ENCODE measurements around the gene BRICD5.
"Not testable (repeated sequence)": the region's sequence is repeated elsewhere in the genome, so short reads cannot be mapped to it uniquely, and the experiment has no call there.

BRICD5 gene

DNA sequence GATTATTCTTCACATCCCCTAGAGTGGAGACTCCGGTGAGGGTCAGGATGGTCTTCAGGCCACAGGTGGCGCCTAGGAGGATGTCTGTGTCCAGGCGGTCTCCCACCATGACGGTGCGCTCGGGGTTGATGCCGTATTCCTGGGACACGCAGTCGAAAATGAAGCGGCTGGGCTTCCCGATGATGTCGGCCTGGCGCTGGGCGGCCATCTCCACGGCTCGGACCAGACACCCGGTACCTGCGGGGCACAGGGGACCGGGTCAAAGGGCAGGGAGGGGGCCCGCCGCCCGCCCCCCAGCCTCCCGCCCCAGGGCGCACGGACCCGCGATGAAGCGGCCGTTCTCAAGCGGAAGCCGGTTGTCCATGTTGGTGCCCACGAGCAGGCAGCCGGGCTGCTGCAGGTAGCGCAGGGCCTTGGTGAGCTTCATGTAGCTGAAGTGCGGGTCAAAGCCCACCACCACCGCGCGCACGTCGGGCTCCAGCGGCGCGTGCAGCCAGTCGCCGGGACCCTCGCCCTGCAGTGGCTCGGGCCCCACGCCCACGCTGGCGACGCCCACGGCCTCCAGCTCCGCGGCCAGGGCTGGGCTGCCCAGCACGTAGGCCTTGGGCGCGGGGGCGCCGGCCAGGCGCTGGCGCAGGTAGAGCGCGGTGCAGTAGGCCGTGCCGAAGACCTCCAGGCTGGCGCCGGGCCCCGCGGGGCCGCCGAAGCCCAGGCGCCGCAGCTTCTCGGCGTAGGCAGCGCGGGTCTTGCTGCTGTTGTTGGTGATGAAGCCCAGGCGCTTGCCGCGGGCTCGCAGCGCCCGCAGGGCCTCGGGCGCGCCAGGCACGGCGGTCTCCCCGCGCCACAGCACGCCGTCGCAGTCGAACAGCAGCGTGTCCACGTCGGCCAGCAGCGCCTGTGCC, 3.4 kb upstream of the BRICD5 start:
- no peak for DNase-seq

GRCh38 chr16:2212362-2213324, 2.0 kb upstream of the BRICD5 start:
- no peak for DNase-seq

GRCh38 chr16:2211923-2212347, 1.3 kb upstream of the BRICD5 start:
- no peak for DNase-seq

DNA sequence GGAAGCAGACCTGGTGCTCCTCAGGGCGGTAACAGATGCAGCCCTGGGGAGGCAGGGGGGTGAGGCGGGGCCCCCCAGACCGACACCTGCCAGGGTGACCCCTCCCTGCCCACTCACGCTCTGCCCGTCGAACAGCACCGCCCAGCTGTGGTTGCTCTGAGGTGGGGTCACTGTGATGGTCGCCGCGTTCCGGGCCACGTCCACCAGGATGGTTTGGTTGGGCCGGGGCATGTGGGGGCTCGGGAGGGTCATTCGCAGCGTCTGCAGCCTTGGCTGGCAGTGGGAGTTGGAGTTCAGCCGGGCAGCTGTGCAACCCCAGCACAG, 692 bp downstream of the BRICD5 start:
- no peak for DNase-seq

DNA sequence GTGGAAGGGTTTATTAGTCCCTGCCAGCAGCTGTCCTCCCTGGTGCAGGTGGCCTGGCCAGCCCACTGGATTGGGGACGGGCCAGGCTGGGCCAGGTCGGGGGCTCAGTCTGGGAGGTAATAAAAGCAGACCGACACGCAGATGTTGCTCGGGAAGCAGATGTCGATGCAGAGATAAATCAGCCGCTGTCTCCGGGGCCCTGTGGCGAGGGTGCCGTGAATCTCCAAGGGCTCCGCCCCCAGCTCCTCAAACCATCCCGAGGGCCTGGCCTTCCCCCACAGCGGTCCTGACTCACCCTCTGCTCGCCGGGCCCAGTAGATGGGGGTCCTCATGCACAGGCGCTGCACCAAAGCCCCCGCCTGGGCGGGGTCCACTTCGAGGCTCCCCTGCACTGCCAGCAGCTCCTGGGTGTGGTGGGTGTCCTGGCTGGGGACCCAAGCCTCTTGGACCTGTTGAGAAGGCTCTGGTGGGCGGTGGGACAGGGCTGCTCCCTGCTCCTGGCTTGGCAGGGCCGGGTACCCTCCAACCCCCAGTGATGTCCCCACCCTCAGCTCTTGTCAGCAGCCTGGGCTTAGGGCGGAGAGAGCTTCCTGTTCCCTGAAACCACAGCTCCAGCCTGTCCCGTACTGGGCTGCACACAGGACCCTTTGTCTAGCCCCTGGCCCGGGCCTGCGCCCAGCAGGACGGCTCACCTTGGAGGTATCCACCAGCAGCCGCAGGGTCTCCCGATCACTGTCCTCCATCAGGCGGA, 1.2 kb downstream of the BRICD5 start:
- DNase-seq, result no peak

GRCh38 chr16:2208772-2209171, 1.9 kb downstream of the BRICD5 start:
- DNase-seq, result no peak

DNA sequence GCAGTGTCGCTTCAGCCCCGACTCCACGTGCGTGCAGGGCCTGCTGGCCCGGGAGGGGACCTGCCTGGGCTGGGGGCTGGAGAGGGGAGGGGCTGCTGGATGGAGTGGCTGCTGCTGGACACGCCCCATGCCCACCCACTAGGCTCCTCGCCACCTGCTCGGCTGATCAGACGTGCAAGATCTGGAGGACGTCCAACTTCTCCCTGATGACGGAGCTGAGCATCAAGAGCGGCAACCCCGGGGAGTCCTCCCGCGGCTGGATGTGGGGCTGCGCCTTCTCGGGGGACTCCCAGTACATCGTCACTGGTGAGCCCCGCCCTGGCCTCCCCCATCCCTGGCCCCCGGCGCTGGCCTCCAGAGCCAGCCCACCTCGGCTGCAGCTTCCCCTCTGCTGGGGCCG, 2.4 kb downstream of the BRICD5 start:
- no peak for DNase-seq

- DNase-seq, result no peak
Measured at GRCh38 chr16:2207872-2208271, 2.8 kb downstream of the BRICD5 start.

DNA sequence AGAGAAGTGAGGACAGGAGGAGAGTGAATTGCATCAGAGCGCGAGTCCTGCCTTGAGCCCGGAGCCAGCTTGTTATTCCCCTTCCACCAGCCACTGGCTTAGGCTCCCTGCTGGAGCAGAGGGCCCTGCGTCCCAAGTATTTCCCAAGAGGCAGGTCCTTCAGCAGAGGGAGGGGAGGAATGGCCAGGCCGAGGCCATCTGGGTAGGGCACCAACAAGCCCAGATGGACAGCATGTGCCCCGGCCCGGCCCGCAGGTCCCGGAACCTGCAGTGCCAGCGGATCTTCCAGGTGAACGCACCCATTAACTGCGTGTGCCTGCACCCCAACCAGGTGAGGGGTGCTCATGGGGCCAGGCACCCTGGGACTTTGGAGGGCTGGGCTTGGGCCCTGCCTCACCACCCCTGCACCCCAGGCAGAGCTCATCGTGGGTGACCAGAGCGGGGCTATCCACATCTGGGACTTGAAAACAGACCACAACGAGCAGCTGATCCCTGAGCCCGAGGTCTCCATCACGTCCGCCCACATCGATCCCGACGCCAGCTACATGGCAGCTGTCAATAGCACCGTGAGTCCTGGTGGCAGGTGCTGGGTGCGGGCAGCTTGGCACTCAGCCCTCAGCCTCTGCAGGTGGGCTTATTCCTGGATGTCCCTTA, 3.8 kb downstream of the BRICD5 start:
- no peak for DNase-seq

GRCh38 chr16:2206420-2206779, 4.3 kb downstream of the BRICD5 start:
- no peak for DNase-seq

- peak; percentile 61 for DNase-seq
Measured at GRCh38 chr16:2205967-2206313, 4.7 kb downstream of the BRICD5 start.

DNA sequence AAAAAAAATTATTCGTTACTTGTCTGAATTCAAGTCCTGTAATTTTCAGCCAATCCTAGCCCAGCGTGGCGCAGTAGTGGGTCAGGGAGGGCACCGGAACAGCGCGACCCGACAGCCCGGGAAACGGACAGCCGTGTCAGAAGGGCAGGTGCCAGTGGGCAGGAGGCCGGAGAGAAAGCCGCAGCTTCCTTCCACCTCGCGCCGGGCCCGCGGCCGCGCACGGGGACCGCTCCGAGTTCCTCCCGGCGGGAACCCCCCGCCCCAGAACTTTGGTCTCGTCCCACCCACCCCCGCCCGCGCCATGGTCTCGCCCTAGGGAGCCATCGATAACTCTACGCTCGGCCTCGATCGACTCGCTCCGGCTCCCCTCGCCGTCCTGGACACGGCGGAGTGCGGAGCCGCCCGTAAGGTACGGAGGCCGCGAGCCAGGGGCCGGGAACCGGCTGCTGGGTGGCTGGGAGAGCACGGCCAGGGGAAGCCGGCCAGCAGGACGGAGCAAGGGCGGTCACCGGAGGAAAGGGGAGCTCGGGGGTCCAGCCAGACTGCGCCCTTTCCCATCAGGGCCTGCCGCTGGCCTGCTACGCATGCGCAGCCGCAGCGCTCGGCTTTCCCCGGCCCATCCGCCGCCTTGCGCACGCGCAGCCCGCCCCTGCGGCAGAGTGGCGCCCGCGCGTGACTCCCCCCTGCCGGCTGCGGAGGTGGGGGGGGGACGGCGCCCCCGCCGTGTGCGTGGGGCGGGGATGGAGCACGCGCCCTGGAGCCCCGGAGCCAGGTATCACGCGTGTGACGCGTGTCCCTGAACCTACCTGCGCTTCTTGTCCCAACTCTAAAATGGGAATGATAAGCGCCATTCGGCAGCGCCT, 5.3 kb downstream of the BRICD5 start, which contains the start of gene MLST8:
MLST8 (plus strand) TSS at position 351 of the 863 bp plus-strand sequence. CDS start 632 bp downstream, outside the sequence.
- peak; percentile 82 for DNase-seq

GRCh38 chr16:2204416-2205103, 6.1 kb downstream of the BRICD5 start:
- no peak for DNase-seq

GRCh38 chr16:2203119-2203688, 7.5 kb downstream of the BRICD5 start:
- DNase-seq, result not testable (repeated sequence)

GRCh38 chr16:2200313-2200712, 10.3 kb downstream of the BRICD5 start:
- DNase-seq, result no peak

DNA sequence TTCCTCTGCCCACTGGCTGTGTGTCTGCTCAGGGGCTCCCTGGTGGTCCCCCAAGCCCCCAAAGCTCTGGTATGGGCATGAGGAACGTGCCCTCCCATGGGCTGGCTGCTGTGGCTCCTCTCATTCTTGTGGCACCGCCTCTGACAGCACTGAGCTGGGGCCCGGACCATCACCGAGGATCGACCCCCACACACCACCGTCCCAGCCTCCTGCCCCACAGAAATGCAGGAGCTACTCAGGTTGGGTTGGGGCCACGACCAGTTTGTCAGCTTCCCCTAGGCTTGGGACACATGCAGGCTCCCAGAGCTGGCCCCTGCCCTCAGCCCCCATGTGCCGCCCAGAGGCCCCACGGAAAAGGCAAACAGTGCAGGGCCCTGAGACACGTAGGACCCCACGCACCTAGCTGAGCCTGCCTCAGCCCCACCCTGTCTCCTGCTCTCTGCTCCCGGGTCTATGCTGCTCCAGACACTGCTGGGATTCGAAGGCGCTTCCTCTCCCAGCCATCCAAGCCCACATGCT, 11.0 kb downstream of the BRICD5 start:
- no peak for DNase-seq

DNA sequence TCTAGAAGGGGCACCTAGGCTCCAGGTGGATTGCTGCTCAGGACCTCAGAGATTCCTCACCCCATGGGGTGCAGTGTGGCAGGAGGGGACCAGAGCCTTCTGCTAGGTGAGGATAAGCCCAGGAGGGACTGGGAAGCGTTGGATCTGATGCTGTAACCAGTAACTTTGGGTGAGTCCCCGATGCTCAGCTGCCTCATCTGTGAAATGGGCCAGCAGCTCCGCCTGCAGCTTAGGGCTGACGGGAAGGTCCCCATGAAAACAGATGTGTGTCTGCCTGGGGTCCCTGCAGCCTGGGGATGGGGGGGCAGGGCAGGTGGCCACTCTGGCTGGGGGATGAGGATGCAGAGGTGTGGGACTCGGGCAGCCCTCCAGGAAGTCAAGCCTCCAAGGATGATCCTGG, 11.6 kb downstream of the BRICD5 start:
- no peak for DNase-seq

DNA sequence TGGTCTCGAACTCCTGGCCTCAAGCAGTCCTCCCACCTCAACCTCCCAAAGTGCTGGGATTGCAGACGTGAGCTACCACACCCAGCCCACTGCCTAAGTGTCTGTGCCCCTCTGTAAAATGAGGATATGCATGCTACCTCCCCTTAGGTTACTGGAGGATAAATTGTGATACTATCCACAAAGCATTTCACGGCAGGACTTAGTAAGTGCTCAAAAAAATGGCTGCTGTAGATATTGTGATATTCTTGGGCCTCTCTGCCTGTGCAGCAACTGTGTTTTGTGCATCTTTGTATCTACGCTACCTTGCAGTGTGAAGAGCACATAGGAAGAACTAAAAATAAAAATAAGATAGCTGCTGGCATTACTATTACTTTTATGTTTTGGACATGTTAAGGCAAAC, 12.4 kb downstream of the BRICD5 start:
- no peak for DNase-seq

DNA sequence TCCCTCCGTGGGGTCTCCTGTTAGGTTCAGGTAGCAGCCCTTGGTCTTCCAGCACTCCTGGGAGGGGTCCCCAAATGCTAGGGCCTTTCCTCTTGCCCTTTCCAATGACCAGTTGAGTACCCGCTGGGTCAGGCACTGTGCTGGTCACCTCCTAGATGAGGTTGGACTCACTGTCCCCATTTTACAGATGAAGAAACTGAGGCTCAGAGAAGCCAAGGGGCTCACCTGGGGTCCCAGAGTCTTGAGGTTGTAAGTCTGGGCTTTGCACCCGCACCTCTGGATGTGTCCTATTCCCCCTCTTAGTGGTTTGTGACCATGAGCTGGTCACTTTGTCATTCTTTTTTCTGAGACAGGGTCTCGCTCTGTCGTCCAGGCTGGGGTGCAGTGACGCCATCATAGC, 12.9 kb downstream of the BRICD5 start:
- no peak for DNase-seq

- DNase-seq, result no peak
Measured at GRCh38 chr16:2196981-2197511, 13.6 kb downstream of the BRICD5 start.
